ENCODE measurements around the gene RASL10A. TPM values are rescaled to one million over a fixed set of nuclear protein-coding genes. Genes with fewer than 3 reads are reported as not detected.

The RASL10A gene
- total RNA-seq, 1 donor from 2014 or later: 0.33 TPM

- H3K36me3 ChIP-seq (ENCODE audit: control insufficient read depth, insufficient read depth, low read length): peaks cover 3% of the 10 kb centered on the region
- no peak for TF ChIP-seq CTCF (IDR thresholded peaks at IDR 0.05; ENCODE audit: insufficient read depth, low read length, poor library complexity, severe bottlenecking)
- no peaks in the 10 kb centered on the region for H3K27me3 ChIP-seq (ENCODE audit: control insufficient read depth, insufficient read depth, low read length)
- no peak for DNase-seq (ENCODE audit: low read depth)
- H3K4me3 ChIP-seq (ENCODE audit: low read depth, low read length): no peak overlapping the region
Observed at GRCh38 chr22:29331658-29332300, 16.3 kb upstream of the RASL10A start.

- H3K27me3 ChIP-seq (ENCODE audit: control insufficient read depth, insufficient read depth, low read length): no peaks in the 10 kb centered on the region
- no peak overlapping the region for H3K4me3 ChIP-seq (ENCODE audit: low read depth, low read length)
- TF ChIP-seq CTCF (IDR thresholded peaks at IDR 0.05; ENCODE audit: insufficient read depth, low read length, poor library complexity, severe bottlenecking): no peak
- DNase-seq (ENCODE audit: low read depth): no peak
- peaks cover 3% of the 10 kb centered on the region for H3K36me3 ChIP-seq (ENCODE audit: control insufficient read depth, insufficient read depth, low read length)
Observed at GRCh38 chr22:29331213-29331612, 15.7 kb upstream of the RASL10A start.

- no peak for DNase-seq (ENCODE audit: low read depth)
- no peak for TF ChIP-seq CTCF (IDR thresholded peaks at IDR 0.05; ENCODE audit: insufficient read depth, low read length, poor library complexity, severe bottlenecking)
- Histone ChIP-seq H3K27me3 (ENCODE audit: control insufficient read depth, insufficient read depth, low read length) (no peaks in the 10 kb centered on the region), H3K36me3 (ENCODE audit: control insufficient read depth, insufficient read depth, low read length) (peaks cover 3% of the 10 kb centered on the region), H3K4me3 (ENCODE audit: low read depth, low read length) (no peak overlapping the region)
Observed at GRCh38 chr22:29330753-29331152, 15.3 kb upstream of the RASL10A start.

GRCh38 chr22:29330291-29330690 lies 14.8 kb upstream of the RASL10A start:
- no peak for TF ChIP-seq CTCF (IDR thresholded peaks at IDR 0.05; ENCODE audit: insufficient read depth, low read length, poor library complexity, severe bottlenecking)
- no peak overlapping the region for H3K4me3 ChIP-seq (ENCODE audit: low read depth, low read length)
- no peaks in the 10 kb centered on the region for H3K27me3 ChIP-seq (ENCODE audit: control insufficient read depth, insufficient read depth, low read length)
- H3K36me3 ChIP-seq (ENCODE audit: control insufficient read depth, insufficient read depth, low read length): peaks cover 3% of the 10 kb centered on the region
- DNase-seq (ENCODE audit: low read depth): no peak

GRCh38 chr22:29329581-29329980 lies 14.1 kb upstream of the RASL10A start:
- no peaks in the 10 kb centered on the region for H3K27me3 ChIP-seq (ENCODE audit: control insufficient read depth, insufficient read depth, low read length)
- no peak for DNase-seq (ENCODE audit: low read depth)
- no peak overlapping the region for H3K4me3 ChIP-seq (ENCODE audit: low read depth, low read length)
- TF ChIP-seq CTCF (IDR thresholded peaks at IDR 0.05; ENCODE audit: insufficient read depth, low read length, poor library complexity, severe bottlenecking): no peak
- H3K36me3 ChIP-seq (ENCODE audit: control insufficient read depth, insufficient read depth, low read length): peaks cover 3% of the 10 kb centered on the region
